Stomach (tissue), 4 donors: ENCODE measurements around the gene USP48.

Experiments used
- POLR2A ChIP-seq, 4 donors: fragments of 450-650 bp; IDR thresholded peaks; one replicate each; pipeline ENCODE4 v1.6.1; 2016; ENCODE audit warnings: antibody characterized with exemption in 4 of 4, control low read depth in 2 of 4, mild to moderate bottlenecking in 1 of 4, moderate library complexity in 1 of 4
- POLR2AphosphoS5 ChIP-seq, 3 donors: sonication (generic); formaldehyde crosslinking; IDR thresholded peaks; one replicate each; pipeline ENCODE4 v1.6.1; 2016; ENCODE audit warnings: antibody characterized with exemption in 3 of 3
- TF ChIP-seq, protein P1 (sequence below), 7 experiments: fragments of 450-650 bp in 4 of 7; fragments of 200-600 bp in 3 of 7; sonication (generic) in 3 of 7; IDR thresholded peaks; one replicate each; pipeline ENCODE4 v1.5.1; 2016 to 2019; ENCODE audit warnings: antibody characterized with exemption in 7 of 7, control low read depth in 2 of 7, mild to moderate bottlenecking in 1 of 7

DNA sequence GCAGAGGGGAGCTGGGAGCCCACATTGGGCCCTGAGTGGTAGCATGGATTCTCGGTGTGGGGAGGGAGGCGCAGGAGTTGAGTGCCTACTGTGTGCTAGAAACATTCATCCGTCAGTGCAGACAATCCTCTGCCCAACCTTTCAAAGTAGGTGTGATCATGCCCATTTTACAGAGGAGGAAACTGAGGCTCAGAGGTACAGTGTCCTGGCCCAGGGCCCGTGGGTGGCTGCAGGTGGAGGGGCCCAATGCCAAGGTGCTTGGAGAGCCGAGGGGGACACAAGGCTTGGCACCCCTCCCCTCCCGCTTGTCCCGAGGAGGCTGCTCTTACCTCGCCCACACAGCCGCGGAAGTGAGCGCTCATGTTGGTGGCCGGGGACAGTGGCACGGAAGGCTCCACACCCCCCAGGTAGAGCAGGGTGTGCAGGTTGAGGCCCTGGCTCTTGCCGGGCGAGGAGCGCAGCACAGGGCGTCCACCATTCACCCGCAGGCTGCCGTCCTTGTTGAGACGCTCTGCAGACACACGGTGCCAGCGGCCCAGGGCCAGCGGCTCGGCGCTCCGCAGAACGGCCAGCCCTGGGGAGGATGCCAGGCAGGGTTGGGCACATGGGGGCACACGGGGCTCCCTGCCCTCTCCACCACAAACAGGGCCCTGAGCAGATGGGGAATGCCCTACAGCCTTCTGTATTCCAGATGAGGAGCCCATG lies 45.7 kb upstream of the USP48 start:
- TF ChIP-seq, protein P1, sequence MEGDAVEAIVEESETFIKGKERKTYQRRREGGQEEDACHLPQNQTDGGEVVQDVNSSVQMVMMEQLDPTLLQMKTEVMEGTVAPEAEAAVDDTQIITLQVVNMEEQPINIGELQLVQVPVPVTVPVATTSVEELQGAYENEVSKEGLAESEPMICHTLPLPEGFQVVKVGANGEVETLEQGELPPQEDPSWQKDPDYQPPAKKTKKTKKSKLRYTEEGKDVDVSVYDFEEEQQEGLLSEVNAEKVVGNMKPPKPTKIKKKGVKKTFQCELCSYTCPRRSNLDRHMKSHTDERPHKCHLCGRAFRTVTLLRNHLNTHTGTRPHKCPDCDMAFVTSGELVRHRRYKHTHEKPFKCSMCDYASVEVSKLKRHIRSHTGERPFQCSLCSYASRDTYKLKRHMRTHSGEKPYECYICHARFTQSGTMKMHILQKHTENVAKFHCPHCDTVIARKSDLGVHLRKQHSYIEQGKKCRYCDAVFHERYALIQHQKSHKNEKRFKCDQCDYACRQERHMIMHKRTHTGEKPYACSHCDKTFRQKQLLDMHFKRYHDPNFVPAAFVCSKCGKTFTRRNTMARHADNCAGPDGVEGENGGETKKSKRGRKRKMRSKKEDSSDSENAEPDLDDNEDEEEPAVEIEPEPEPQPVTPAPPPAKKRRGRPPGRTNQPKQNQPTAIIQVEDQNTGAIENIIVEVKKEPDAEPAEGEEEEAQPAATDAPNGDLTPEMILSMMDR (IDR thresholded peaks at IDR 0.05), result no peak
- TF ChIP-seq POLR2AphosphoS5 (IDR thresholded peaks at IDR 0.05) (no peak), POLR2A (IDR thresholded peaks at IDR 0.05) (no peak)
